Ascending aorta (tissue), 2 donors: ENCODE measurements around the gene KCNMA1. TPM values are rescaled to one million over a fixed set of nuclear protein-coding genes. Genes with fewer than 3 reads are reported as not detected.

Source experiments
- DNase-seq, 2 donors: peaks; one replicate each; pipeline ENCODE4 v3.0.0-alpha.2; 2019; ENCODE audit warnings: low spot score in 2 of 2
- H3K27ac ChIP-seq, 2 donors: fragments of 200-600 bp; sonication (generic); one replicate each; pipeline ENCODE4 v1.5.1; 2016 to 2017; ENCODE audit warnings: mild to moderate bottlenecking in 1 of 2
- H3K27me3 ChIP-seq: fragments of 200-600 bp; sonication (generic); one replicate; pipeline ENCODE4 v1.5.1; 2017
- H3K36me3 ChIP-seq, 2 donors: fragments of 200-600 bp; sonication (generic); one replicate each; pipeline ENCODE4 v1.5.1; 2016
- H3K4me1 ChIP-seq, 2 donors: fragments of 200-600 bp; sonication (generic); one replicate each; pipeline ENCODE4 v1.5.1; 2016 to 2017; ENCODE audit warnings: mild to moderate bottlenecking in 1 of 2
- H3K4me3 ChIP-seq, 2 donors: fragments of 200-600 bp; sonication (generic); one replicate each; pipeline ENCODE4 v1.5.1; 2016 to 2017; ENCODE audit warnings: mild to moderate bottlenecking in 1 of 2
- H3K9me3 ChIP-seq, 2 donors: fragments of 200-600 bp; sonication (generic); one replicate each; pipeline ENCODE4 v1.5.1; 2016
- intact Hi-C: fragments of 100-400 bp; cut with DNase I; formaldehyde crosslinking; loops from one replicate; pipeline ENCODE4 v1.15.1; 2023
- total RNA-seq: library from RNA; depleted of rRNA; stranded (reverse); fragments of >200 nt; gene quantifications from one replicate; pipeline ENCODE4 v1.1.0, GENCODE V29; 2016
- TF ChIP-seq, protein P1 (sequence below), 3 experiments: fragments of 200-600 bp in 2 of 3; fragments of 450-650 bp in 1 of 3; sonication (generic) in 2 of 3; IDR thresholded peaks; one replicate each; pipeline ENCODE4 v1.5.1; 2016 to 2019; ENCODE audit warnings: antibody characterized with exemption in 3 of 3, mild to moderate bottlenecking in 1 of 3, moderate library complexity in 1 of 3

The KCNMA1 gene
- total RNA-seq, 1 donor from 2014 or later = 28.6 TPM

- Histone ChIP-seq H3K4me1 (peaks cover 9 to 29% of the 10 kb centered on the region in 2 donors), H3K9me3 (no peaks in the 10 kb centered on the region), H3K4me3 (no peak overlapping the region), H3K27me3 (no peaks in the 10 kb centered on the region), H3K27ac (peak overlapping the region; percentile 79), H3K36me3 (no peaks in the 10 kb centered on the region)
- intact Hi-C loops = loop anchor here (1.0 to 2.0 kb wide), 3 partner anchors 249 to 476 kb away; no protein-coding TSS in a partner anchor
- TF ChIP-seq, protein P1, sequence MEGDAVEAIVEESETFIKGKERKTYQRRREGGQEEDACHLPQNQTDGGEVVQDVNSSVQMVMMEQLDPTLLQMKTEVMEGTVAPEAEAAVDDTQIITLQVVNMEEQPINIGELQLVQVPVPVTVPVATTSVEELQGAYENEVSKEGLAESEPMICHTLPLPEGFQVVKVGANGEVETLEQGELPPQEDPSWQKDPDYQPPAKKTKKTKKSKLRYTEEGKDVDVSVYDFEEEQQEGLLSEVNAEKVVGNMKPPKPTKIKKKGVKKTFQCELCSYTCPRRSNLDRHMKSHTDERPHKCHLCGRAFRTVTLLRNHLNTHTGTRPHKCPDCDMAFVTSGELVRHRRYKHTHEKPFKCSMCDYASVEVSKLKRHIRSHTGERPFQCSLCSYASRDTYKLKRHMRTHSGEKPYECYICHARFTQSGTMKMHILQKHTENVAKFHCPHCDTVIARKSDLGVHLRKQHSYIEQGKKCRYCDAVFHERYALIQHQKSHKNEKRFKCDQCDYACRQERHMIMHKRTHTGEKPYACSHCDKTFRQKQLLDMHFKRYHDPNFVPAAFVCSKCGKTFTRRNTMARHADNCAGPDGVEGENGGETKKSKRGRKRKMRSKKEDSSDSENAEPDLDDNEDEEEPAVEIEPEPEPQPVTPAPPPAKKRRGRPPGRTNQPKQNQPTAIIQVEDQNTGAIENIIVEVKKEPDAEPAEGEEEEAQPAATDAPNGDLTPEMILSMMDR (IDR thresholded peaks at IDR 0.05) = no peak
- peak in 1 of 2 donors; percentile 60 for DNase-seq
These were observed 3.7 kb upstream of the KCNMA1 start for GRCh38 chr10:77641344-77641743.

DNA sequence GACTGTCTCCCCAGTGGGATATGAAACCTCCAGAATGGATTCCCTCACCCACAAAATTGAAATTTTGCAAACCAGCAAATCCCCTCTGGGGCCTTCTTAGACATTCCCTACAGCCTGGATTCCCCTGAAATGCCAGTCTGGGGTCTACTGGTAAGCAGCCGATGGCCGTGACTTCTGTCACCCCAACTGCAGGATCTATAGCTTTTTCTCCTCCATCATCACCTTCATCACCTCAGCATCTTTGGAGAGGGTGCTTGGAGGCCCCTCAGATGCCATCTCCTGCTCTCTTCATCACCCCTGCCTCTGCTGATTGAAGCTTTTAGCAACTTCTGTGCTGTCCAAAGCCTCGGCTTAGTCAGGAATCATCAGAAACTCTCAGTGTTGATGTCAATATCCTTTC is 2.6 kb upstream of the KCNMA1 start:
- no peaks in the 10 kb centered on the region for H3K36me3 ChIP-seq
- peak overlapping the region in 1 of 2 donors; percentile 4 for H3K4me3 ChIP-seq
- H3K9me3 ChIP-seq = no peaks in the 10 kb centered on the region
- no peaks in the 10 kb centered on the region for H3K27me3 ChIP-seq
- H3K4me1 ChIP-seq = peaks cover 9 to 29% of the 10 kb centered on the region in 2 donors
- TF ChIP-seq, protein P1 (IDR thresholded peaks at IDR 0.05) = no peak
- no peak for DNase-seq
- intact Hi-C loops = loop anchor here (2.0 kb wide), 1 partner anchor 465 kb away; no protein-coding TSS in a partner anchor
- peak overlapping the region; percentile 79 for H3K27ac ChIP-seq

DNA sequence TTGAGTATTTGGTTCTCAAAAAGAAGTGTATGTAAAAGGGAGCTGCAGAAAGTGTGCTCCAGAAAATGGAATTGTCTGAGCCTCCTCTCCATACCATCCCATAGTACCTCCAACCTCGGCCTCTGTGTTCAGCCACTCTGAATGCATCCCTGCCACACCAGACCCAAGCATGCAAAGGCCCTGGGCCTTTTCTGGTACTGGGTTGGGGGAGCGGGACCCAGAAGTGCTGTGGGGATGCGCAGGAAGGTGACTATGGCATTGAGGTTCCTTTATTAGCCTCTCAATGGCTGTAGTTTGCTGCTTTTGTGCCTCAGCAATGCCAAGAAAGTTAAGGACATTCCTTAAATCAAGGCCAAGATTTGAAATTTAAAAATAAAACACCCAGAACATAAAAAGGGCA is 2.1 kb upstream of the KCNMA1 start:
- H3K27me3 ChIP-seq = no peaks in the 10 kb centered on the region
- H3K4me3 ChIP-seq = peak overlapping the region in 1 of 2 donors; percentile 4
- DNase-seq = peak in 1 of 2 donors; percentile 60
- intact Hi-C loops = loop anchor here (2.0 to 5.0 kb wide), 4 partner anchors 87 to 465 kb away; no protein-coding TSS in a partner anchor
- no peaks in the 10 kb centered on the region for H3K36me3 ChIP-seq
- peak overlapping the region; percentile 79 for H3K27ac ChIP-seq
- H3K4me1 ChIP-seq = peaks cover 9 to 29% of the 10 kb centered on the region in 2 donors
- no peaks in the 10 kb centered on the region for H3K9me3 ChIP-seq
- TF ChIP-seq, protein P1 (IDR thresholded peaks at IDR 0.05) = no peak

- peak in 1 of 2 donors; percentile 70 for DNase-seq
- H3K9me3 ChIP-seq = no peaks in the 10 kb centered on the region
- peaks cover 9 to 34% of the 10 kb centered on the region in 2 donors for H3K4me1 ChIP-seq
- H3K27ac ChIP-seq = peak overlapping the region; percentile 79
- no peaks in the 10 kb centered on the region for H3K36me3 ChIP-seq
- TF ChIP-seq, protein P1 (IDR thresholded peaks at IDR 0.05) = peak in 1 of 3 experiments; percentile 1
- H3K27me3 ChIP-seq = no peaks in the 10 kb centered on the region
- intact Hi-C loops = loop anchor here (5.0 kb wide), 3 partner anchors 86 to 391 kb away; no protein-coding TSS in a partner anchor
- H3K4me3 ChIP-seq = peak overlapping the region; percentile 75 to 76
These were observed 903 bp upstream of the KCNMA1 start for GRCh38 chr10:77638321-77639101.

GRCh38 chr10:77636967-77637531 is 559 bp downstream of the KCNMA1 start:
- Histone ChIP-seq H3K27ac (peak overlapping the region; percentile 79 to 86), H3K4me3 (peak overlapping the region; percentile 75 to 76), H3K36me3 (no peaks in the 10 kb centered on the region), H3K4me1 (peaks cover 9 to 46% of the 10 kb centered on the region in 2 donors), H3K27me3 (no peaks in the 10 kb centered on the region), H3K9me3 (no peaks in the 10 kb centered on the region)
- intact Hi-C loops = loop anchor here (2.0 to 5.0 kb wide), 4 partner anchors 74 to 390 kb away; no protein-coding TSS in a partner anchor
- TF ChIP-seq, protein P1 (IDR thresholded peaks at IDR 0.05) = no peak
- DNase-seq = peak in 1 of 2 donors; percentile 67
